Activated T-helper 1 cell treated with anti-CD3 and anti-CD28 coated beads, Interleukin-2, amount 50 U/mL, for 16 hours (primary cell): ENCODE data around the gene MZT2B.
"Not testable (repeated sequence)": the region's sequence is repeated elsewhere in the genome, so short reads cannot be mapped to it uniquely, and the experiment has no call there.

Source experiments
- DNase-seq, 2 donors: peaks; one replicate each; pipeline ENCODE4 v3.0.0-alpha.2; 2020; ENCODE audit warnings: low read depth in 1 of 2, low spot score in 1 of 2

MZT2B gene

DNA sequence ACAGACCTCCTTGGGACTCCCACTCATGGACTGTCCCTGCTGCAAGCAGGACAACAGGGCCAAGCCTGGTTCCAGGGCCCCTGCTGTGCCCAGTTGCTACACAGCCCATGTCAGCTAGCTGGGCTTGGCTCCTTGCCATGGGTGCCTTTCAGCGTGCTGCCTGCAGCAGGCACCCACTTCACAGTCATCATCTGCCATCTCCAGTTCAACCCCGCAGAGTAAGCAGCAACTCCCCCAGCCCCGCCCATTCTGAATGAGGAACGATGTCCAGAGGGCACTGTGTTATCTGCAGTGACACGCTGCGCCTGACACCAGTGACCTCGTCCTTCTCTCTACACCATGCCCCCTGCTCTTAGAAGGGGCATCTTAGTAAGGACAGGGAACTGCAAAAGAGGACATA, 20.5 kb downstream of the MZT2B start:
- not testable (repeated sequence) for DNase-seq

DNA sequence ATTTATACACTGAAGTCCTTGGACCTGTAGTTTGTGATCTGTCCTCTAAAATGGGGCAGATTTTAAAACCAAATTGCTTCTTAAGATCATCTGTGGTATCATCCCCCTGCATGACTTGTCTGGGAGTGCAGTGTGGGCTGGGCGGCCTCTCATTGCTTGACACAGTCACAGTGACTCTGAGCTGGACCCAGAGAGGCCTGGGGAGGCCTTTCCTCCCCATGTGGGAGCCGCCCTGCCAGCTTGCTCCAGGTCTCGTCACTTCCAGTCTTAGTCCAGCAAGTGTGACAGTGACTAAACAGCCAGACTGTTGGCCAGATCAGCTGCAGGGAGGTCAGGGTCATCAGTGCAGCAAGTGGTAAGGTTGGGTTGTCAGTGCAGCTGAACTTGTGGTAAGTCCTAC, 21.1 kb downstream of the MZT2B start:
- DNase-seq: not testable (repeated sequence)

DNA sequence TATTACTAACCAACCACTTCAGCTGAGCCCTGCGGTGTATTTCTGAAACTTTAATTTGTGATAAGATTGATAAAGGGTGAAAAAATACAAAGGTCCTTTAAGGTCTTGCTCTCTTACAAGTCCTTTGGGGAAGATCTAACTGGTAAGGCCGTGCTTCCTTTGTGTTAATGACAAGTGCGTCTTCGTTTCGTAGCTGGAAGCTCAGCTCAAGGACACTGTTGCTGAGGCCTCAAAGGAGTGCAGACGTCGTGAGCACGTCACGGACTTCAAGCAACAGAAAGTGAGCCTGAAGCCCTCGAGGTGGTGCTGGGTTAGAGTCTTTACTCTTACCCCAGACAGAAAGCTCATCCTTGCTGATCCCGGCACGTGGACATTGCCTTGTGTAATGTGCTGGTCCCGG, 25.0 kb downstream of the MZT2B start:
- not testable (repeated sequence) for DNase-seq

DNA sequence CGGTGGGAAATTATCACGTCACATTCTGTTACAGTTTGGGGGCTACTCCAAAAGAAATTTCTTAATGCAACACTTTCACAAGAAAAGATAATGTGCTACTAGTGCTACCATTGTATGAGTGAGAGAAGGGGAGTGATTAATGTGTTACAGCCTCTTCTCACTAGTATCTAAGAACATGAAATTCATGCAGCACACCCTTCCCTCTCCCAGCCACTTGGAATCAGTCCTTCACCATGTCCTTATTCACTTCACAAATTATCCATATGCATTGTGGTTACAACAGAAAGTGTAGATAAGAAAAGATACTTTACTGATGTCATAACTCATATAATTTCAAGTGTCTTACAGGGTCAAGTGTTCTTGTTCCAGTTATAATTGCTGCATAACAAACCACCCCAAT, 37.1 kb downstream of the MZT2B start:
- not testable (repeated sequence) for DNase-seq

DNA sequence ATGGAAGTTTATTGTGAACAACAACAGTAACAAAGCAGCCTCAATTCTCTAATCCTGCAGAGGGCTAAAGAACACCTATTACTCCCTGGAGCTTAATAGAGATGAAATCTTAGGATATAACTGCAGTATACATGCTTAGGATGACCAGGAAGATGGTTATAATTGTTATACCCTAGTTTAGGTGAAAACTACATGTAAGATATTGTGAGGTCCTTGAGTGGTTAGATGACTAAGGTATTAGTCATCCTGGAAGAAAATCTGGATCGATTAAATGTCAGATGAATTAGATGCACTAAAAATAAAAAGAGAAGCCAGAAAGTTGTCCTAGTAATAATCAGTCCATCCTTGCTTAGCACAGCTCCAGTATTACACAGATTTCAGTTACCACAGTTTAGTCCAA, 38.4 kb downstream of the MZT2B start:
- not testable (repeated sequence) for DNase-seq

DNA sequence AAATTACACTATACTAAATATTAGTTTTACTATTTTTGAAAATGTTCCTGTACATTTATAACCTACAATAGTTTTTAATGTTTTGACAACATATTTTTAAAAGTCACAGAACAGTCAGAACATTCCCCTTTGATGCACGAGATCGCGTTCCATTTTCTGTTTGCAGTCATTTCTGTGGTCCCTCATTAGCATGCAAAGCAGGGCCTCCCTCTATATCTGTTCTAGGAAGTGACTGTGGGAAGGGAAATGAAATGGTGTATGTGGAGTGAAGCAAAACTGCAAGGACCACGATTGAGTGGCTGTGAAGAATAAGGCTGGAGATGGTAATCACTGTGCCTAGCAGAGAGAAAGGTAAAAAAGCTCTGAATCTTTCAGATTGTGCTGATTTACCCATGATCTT, 40.5 kb downstream of the MZT2B start:
- DNase-seq: not testable (repeated sequence)

DNA sequence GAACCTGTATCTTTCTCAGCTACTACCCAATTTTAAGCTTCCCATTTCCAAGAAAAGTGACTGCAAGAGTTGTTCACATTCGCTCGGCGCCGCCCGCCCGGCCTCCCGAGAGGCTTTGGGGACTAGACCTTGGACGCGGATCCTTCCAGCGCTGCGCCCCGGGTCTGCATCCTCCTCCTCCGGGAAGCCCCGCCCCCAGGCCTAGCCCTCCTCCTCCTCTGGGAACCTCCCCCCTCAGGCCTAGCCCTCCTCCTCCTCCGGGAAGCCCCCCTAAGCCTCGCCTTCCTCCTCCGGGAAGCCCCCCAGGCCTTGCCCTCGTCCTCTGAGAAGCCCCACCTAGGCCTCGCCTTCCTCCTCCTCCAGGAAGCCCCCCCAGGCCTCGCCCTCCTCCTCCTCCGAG, 45.9 kb downstream of the MZT2B start:
- DNase-seq: not testable (repeated sequence)

DNA sequence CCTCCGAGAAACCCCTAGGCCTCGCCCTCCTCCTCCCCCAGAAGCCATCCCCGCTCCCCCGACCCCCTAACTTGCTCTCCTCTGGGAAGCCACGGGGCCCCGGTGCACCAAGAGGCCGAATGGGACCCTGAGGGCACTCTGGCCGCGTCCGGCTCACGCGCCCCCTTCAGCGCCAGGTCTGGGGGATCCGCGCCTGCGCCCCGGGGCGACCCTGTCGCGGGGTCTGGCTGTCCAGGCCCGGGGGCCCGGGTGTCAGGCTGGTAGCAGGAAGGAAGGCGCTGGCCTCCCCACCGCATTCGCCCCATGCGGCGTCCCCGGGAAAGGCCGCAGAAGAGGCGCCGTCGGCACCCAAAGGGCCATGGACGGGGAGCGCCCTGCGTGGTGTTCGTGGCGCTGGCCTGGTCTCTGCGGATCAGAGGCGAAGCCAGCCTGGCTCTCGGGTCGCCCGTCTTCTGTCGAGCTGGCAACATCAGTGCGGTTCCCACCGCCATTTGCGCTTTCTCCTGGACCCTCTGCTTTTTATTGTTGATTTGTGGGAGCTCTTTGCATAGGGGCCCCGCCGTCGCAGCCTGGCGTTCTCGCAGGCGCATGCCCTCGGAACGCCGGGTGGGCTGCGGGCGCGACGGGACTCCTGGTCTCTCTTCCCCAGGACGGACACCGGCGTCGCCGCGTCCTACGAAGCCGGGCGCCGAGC, 46.6 kb downstream of the MZT2B start:
- not testable (repeated sequence) for DNase-seq

DNA sequence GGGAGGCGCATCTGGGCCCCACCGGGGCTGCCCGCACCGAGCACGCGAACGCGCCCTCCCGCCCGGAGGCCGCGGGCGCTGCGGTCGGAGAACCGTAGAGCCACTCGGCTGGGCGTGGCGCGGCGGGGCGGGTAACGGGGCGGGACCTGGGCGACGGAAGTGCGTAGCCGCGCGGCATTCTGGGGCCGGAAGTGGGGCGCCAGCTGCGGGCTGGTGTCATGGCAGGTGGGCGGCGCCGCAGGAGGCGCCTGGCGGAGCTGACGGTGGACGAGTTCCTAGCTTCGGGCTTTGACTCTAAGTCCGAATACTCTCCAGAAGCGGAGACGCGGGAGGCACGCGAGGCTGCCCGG, 47.1 kb downstream of the MZT2B start:
- not testable (repeated sequence) for DNase-seq

DNA sequence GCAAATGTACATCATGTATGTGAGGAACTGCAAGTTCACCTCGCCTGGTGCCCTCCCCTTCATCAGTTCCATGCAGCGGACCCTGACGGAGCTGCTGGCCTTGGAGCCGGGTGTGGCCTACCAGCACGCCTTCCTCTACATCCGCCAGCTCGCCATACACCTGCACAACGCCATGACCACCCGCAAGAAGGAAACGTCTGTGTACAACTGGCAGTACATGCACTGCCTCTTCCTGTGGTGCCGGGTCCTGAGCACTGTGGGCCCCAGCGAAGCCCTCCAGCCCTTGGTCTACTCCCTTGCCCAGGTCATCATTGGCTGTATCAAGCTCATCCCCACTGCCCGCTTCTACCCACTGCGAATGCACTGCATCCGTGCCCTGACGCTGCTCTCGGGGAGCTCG, 48.3 kb downstream of the MZT2B start:
- DNase-seq: not testable (repeated sequence)

DNA sequence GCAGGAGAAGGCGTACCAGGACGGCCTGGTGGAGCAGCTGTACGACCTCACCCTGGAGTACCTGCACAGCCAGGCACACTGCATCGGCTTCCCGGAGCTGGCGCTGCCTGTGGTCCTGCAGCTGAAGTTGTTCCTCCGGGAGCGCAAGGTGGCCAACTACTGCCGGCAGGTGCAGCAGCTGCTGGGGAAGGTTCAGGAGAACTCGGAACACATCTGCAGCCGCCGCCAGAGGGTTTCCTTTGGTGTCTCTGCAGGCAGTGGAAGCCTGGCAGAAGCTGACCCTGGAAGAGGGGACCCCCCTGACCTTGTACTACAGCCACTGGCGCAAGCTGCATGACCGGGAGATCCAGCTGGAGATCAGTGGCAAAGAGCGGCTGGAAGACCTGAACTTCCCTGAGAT, 48.8 kb downstream of the MZT2B start:
- not testable (repeated sequence) for DNase-seq

DNA sequence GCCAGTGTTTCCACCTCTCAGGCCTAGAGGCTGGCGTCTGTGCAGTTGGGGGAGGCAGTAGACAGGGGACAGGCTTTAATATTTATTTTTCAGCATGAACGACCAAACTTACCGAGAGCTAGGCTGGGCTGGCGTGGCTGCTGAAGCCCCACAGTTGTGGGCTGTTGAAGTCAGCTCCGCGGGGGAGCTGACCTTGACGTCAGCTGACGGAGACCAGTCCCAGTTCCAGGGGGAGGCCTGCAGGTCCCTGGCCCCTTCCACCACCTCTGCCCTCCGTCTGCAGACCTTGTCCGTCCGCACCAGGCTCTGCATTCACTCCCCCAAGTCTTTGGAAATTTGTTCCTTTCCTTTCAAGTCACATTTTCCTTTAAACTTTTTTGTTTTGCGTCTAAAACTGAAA, 49.6 kb downstream of the MZT2B start:
- no peak for DNase-seq

DNA sequence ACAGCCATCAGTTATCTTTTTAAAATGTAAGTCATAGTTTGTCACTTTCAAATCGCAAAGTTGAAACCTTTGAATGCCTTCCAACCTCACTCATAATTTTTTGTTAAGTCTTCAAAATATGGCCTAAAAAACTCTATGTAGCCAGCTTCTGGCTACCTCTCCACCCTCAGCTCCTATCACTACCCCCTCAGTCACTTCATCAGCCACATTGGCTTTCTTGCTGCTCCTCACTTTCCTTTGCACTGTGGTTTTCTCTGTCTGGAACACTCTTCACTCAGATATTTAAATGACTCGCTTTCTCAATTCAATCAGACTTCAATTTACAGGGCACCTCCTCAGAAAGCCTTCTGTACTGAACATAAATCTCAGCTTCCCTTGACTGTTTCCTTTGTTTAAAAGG, 51.0 kb downstream of the MZT2B start:
- not testable (repeated sequence) for DNase-seq

DNA sequence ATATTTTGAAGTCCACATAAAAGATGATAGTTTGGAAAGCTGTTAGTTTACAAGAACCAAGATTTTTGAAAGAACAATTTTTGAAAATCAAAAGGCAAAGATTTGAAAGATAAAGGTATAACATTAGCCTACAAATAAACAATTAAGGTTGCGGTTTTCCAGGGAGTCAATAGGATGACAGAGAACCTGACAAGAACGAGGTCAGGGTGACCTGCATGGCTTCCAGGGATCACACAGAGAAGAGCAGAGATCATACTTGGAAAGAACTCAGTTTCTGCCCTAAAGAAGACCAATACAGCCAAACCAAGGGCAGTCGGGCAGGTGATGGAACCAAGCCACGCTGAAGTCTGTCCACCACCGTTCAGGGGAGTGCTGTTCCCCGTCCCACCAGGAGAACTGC, 57.5 kb downstream of the MZT2B start:
- DNase-seq: not testable (repeated sequence)
